Smooth muscle cell (in vitro differentiated cells): ENCODE measurements around the gene FGF8. TPM values are rescaled to one million over a fixed set of nuclear protein-coding genes. Genes with fewer than 3 reads are reported as not detected.

Experiments used
- DNase-seq: peaks from one replicate; lab custom pipeline; 2025; ENCODE audit not compliant: unreplicated experiment; lab: John Stamatoyannopoulos, UW
- H2AFZ ChIP-seq: fragments of 200-600 bp; sonication (generic); 2 replicates; pipeline ENCODE4 v1.6.0; 2016; ENCODE audit warnings: antibody characterized with exemption, low read depth, mild to moderate bottlenecking
- H3F3A ChIP-seq: fragments of 200-600 bp; sonication (generic); 2 replicates; pipeline ENCODE4 v1.6.0; 2017; ENCODE audit warnings: antibody characterized with exemption, low read depth
- H3K27ac ChIP-seq: fragments of 200-600 bp; sonication (generic); 2 replicates; pipeline ENCODE4 v1.5.1; 2016; ENCODE audit warnings: low read depth, mild to moderate bottlenecking
- H3K27me3 ChIP-seq: fragments of 200-600 bp; sonication (generic); 2 replicates; pipeline ENCODE4 v1.6.1; 2016; ENCODE audit warnings: low read depth, mild to moderate bottlenecking
- H3K36me3 ChIP-seq: fragments of 200-600 bp; sonication (generic); 2 replicates; pipeline ENCODE4 v1.5.1; 2016; ENCODE audit warnings: low read depth
- H3K4me1 ChIP-seq: fragments of 200-600 bp; sonication (generic); 2 replicates; pipeline ENCODE4 v1.5.1; 2016; ENCODE audit warnings: low read depth
- H3K4me2 ChIP-seq: fragments of 200-600 bp; sonication (generic); 2 replicates; pipeline ENCODE4 v1.6.0; 2016; ENCODE audit warnings: mild to moderate bottlenecking
- H3K4me3 ChIP-seq: fragments of 200-600 bp; sonication (generic); 2 replicates; pipeline ENCODE4 v1.5.1; 2016; ENCODE audit warnings: mild to moderate bottlenecking
- H3K79me2 ChIP-seq: fragments of 200-600 bp; sonication (generic); 2 replicates; pipeline ENCODE4 v1.6.0; 2016; ENCODE audit warnings: low read depth, mild to moderate bottlenecking
- H3K9ac ChIP-seq: fragments of 200-600 bp; sonication (generic); 2 replicates; pipeline ENCODE4 v1.6.0; 2016; ENCODE audit warnings: low read depth
- H3K9me3 ChIP-seq: fragments of 200-600 bp; sonication (generic); replicated peaks from 2 replicates; pipeline ENCODE4 v1.5.1; 2016; ENCODE audit warnings: low read depth
- H4K20me1 ChIP-seq: fragments of 200-600 bp; sonication (generic); 2 replicates; pipeline ENCODE4 v1.6.0; 2016; ENCODE audit warnings: low read depth
- CTCF ChIP-seq: fragments of 200-600 bp; sonication (generic); IDR thresholded peaks from 2 replicates; pipeline ENCODE4 v1.5.1; 2017; ENCODE audit warnings: borderline replicate concordance, mild to moderate bottlenecking, antibody characterized with exemption; ENCODE audit not compliant: insufficient read depth, poor library complexity, severe bottlenecking
- WGBS: methylation state at CpG from one replicate; pipeline ENCODE4 v1.1.7; 2016; ENCODE audit warnings: low lambda C conversion rate; 5-methylcytosine and 5-hydroxymethylcytosine counted together
- polyA plus RNA-seq: library from polyadenylated mRNA; unstranded; fragments of >200 nt; fragmentation: Nextera tagmentation; extraction: Ambion mirVana; gene quantifications from 2 replicates; pipeline ENCODE4 v1.2.1, GENCODE V29; 2016
- total RNA-seq: library from RNA; depleted of rRNA; stranded (reverse); fragments of >200 nt; gene quantifications from 2 replicates; pipeline ENCODE4 v1.2.3, GENCODE V29; 2014

Gene FGF8
- total and polyA plus RNA-seq, 2 experiments from 2014 or later, result not detected

- Histone ChIP-seq H3K27me3 (peaks cover 35% of the 10 kb centered on the region), H4K20me1 (no peaks in the 10 kb centered on the region), H3K9ac (no peak overlapping the region), H3K4me1 (peaks cover 6% of the 10 kb centered on the region), H3K79me2 (no peaks in the 10 kb centered on the region), H3K4me3 (no peak overlapping the region), H2AFZ (no peak overlapping the region), H3K9me3 (no peaks in the 10 kb centered on the region), H3K4me2 (no peak overlapping the region), H3F3A (no peaks in the 10 kb centered on the region), H3K27ac (no peak overlapping the region), H3K36me3 (no peaks in the 10 kb centered on the region)
- 88% methylated on average over 6 of the region's 6 CpGs for WGBS
- DNase-seq, result no peak
- no peak for TF ChIP-seq CTCF
These were observed 9.6 kb downstream of the FGF8 start for GRCh38 chr10:101766306-101766705.

- H4K20me1 ChIP-seq, result no peaks in the 10 kb centered on the region
- H3K27ac ChIP-seq, result no peak overlapping the region
- no peaks in the 10 kb centered on the region for H3K79me2 ChIP-seq
- no peak for TF ChIP-seq CTCF
- peaks cover 12% of the 10 kb centered on the region for H3K4me1 ChIP-seq
- peaks cover 33% of the 10 kb centered on the region for H3K27me3 ChIP-seq
- H3K9me3 ChIP-seq, result no peaks in the 10 kb centered on the region
- no peak overlapping the region for H2AFZ ChIP-seq
- H3K36me3 ChIP-seq, result no peaks in the 10 kb centered on the region
- H3K4me3 ChIP-seq, result no peak overlapping the region
- H3K4me2 ChIP-seq, result no peak overlapping the region
- 92% methylated on average over 10 of the region's 10 CpGs for WGBS
- H3K9ac ChIP-seq, result no peak overlapping the region
- no peak for DNase-seq
- H3F3A ChIP-seq, result no peaks in the 10 kb centered on the region
These were observed 12.6 kb downstream of the FGF8 start for GRCh38 chr10:101763141-101763846.

- Histone ChIP-seq H3K4me3 (no peak overlapping the region), H3K4me1 (peaks cover 8% of the 10 kb centered on the region), H3K4me2 (no peak overlapping the region), H3K27me3 (peaks cover 31% of the 10 kb centered on the region), H3F3A (no peaks in the 10 kb centered on the region), H4K20me1 (no peaks in the 10 kb centered on the region), H3K27ac (no peak overlapping the region), H3K36me3 (no peaks in the 10 kb centered on the region), H3K9me3 (no peaks in the 10 kb centered on the region), H3K79me2 (no peaks in the 10 kb centered on the region), H3K9ac (no peak overlapping the region), H2AFZ (no peak overlapping the region)
- WGBS, result 92% methylated on average over 5 of the region's 5 CpGs
- TF ChIP-seq CTCF, result no peak
- no peak for DNase-seq
These were observed 13.2 kb downstream of the FGF8 start for GRCh38 chr10:101762736-101763135.

GRCh38 chr10:101761226-101761625, 14.7 kb downstream of the FGF8 start:
- Histone ChIP-seq H3K79me2 (no peaks in the 10 kb centered on the region), H3K27me3 (peaks cover 21% of the 10 kb centered on the region), H3F3A (no peaks in the 10 kb centered on the region), H3K27ac (no peak overlapping the region), H4K20me1 (no peaks in the 10 kb centered on the region), H3K36me3 (no peaks in the 10 kb centered on the region), H3K9me3 (no peaks in the 10 kb centered on the region), H3K4me1 (peaks cover 8% of the 10 kb centered on the region), H3K4me2 (no peak overlapping the region), H3K4me3 (no peak overlapping the region), H2AFZ (no peak overlapping the region), H3K9ac (no peak overlapping the region)
- WGBS, result 93% methylated on average over 9 of the region's 9 CpGs
- no peak for TF ChIP-seq CTCF
- no peak for DNase-seq
